Measurements from ENCODE around the gene MRPL9.

MRPL9 gene

DNA sequence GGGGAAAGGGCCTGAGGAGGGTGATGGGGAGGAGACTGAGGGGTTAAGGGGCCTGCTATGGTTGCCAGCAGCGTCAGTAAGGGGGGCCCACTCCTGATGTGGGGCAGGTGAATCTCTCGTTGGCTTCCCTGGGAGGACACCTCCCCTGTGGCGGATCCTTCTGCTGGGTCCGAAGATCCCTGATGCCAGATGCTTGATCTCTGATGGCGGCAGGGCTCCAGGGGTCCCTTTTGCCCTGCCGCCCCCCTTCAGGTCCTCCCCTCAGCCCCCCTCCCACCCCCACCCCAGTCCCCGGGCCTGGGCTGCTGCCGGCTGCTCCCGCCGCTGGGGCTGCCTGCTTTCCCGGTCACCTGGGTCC lies 46.9 kb downstream of the MRPL9 start:
- TF ChIP-seq, protein P1, sequence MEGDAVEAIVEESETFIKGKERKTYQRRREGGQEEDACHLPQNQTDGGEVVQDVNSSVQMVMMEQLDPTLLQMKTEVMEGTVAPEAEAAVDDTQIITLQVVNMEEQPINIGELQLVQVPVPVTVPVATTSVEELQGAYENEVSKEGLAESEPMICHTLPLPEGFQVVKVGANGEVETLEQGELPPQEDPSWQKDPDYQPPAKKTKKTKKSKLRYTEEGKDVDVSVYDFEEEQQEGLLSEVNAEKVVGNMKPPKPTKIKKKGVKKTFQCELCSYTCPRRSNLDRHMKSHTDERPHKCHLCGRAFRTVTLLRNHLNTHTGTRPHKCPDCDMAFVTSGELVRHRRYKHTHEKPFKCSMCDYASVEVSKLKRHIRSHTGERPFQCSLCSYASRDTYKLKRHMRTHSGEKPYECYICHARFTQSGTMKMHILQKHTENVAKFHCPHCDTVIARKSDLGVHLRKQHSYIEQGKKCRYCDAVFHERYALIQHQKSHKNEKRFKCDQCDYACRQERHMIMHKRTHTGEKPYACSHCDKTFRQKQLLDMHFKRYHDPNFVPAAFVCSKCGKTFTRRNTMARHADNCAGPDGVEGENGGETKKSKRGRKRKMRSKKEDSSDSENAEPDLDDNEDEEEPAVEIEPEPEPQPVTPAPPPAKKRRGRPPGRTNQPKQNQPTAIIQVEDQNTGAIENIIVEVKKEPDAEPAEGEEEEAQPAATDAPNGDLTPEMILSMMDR (IDR thresholded peaks at IDR 0.05; ENCODE audit: extremely low read depth, insufficient read depth, missing control alignments), result no peak
- DNase-seq (ENCODE audit: low spot score), result no peak
- in situ Hi-C loops (cut with MboI; ENCODE audit: low pct_unique_long_range_greater_than_20kb, low sequenced_read_pairs, unreplicated experiment), result no loop called here

DNA sequence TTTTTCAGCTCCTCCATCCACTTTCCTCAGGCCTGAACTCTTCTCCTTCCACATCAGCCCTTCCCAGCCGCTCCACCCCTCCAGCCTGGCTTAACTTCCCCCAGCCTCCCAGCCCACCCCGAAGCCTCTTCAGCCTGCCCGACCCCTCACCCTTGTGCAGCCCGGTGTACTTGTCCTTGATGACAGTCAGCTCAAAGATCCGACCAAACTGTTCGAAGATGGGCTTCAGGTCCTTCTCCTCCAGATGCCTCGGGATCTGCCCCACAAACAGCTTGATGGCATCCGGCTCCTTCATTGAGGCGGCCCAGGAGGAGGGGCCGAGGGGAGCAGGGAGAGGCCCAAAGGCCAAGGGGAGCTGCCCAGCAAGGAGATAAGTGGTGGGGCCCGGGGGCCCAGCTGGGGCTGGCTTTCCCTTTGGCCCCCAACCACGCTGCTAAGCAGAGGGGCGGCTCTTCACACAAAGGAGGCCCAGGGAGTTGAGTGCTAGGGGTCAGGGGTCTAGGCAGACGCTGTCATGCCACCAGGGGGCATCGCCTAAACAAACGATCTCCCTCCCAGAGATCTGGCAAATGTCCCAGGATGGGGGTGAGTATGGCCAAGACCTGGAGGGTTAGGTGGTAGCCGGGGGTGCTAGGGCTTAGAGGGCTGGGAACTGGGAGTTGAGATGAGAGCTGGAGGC lies 47.4 kb downstream of the MRPL9 start:
- no peak for DNase-seq (ENCODE audit: low spot score)
- TF ChIP-seq, protein P1 (IDR thresholded peaks at IDR 0.05; ENCODE audit: extremely low read depth, insufficient read depth, missing control alignments), result no peak
- in situ Hi-C loops (cut with MboI; ENCODE audit: low pct_unique_long_range_greater_than_20kb, low sequenced_read_pairs, unreplicated experiment), result no loop called here

DNA sequence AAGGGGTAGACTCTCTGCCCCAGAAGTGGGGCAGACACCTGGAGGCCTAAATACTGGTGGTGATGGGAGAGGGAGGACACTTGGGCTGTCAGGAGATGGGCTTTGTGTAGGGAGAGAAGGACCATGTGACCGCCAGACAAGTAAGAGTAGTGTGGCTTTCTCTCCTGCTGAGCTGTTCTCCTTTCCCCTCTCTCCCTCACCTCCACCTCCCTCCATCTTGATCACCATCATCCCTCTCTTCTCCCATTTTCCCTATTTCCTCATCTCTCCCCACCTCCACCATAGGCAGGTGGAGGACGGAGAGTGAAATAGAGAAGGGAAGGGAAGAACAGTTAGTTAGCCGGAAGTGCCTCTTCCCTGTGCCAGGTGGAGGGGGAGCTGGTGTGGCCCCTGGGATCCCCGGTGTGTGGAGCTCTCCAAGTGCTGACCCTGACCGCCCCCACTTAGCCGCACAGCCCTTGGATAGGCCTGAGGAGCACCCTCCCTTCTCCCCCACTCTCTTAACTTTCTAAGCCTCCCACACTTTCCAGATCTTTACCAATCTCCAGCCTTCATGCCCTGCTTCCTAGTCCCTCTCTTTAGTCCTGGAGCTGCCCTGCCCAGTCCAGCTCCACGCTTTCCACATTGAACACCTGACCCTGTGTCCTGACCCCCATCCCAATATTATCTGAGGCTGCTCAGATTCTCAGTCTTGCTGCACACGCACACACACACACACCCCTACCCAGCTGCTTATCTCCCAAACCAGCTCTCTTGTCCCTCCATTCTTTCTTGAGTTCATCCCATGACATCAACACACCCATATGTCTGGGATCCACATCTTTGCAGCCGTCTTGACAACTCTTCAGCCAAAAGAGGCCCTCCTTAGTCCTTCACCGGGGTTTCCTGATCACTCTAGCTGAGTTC lies 48.2 kb downstream of the MRPL9 start:
- no peak for DNase-seq (ENCODE audit: low spot score)
- TF ChIP-seq, protein P1 (IDR thresholded peaks at IDR 0.05; ENCODE audit: extremely low read depth, insufficient read depth, missing control alignments), result no peak
- in situ Hi-C loops (cut with MboI; ENCODE audit: low pct_unique_long_range_greater_than_20kb, low sequenced_read_pairs, unreplicated experiment), result no loop called here

DNA sequence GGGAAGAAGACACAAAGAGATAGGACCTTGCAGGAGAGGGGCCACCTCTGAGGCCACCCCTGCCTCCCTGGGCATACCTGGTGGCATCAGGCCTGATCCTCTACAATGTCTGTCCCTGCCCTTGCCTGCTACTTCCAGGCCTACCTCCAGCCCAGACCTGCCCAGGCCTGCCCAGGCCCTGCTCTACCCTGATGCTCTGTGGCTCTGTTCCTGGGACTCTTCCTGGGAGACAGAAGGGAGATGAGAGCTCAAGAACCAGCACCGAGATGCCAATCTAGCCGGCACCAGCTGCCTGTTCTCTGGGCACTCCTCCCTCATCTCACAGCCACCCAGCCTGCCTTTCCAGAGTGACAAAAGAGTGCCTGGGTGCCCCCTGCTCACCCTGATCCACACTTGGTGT lies 49.4 kb downstream of the MRPL9 start:
- no peak for DNase-seq (ENCODE audit: low spot score)
- TF ChIP-seq, protein P1 (IDR thresholded peaks at IDR 0.05; ENCODE audit: extremely low read depth, insufficient read depth, missing control alignments), result no peak
- in situ Hi-C loops (cut with MboI; ENCODE audit: low pct_unique_long_range_greater_than_20kb, low sequenced_read_pairs, unreplicated experiment), result no loop called here

DNA sequence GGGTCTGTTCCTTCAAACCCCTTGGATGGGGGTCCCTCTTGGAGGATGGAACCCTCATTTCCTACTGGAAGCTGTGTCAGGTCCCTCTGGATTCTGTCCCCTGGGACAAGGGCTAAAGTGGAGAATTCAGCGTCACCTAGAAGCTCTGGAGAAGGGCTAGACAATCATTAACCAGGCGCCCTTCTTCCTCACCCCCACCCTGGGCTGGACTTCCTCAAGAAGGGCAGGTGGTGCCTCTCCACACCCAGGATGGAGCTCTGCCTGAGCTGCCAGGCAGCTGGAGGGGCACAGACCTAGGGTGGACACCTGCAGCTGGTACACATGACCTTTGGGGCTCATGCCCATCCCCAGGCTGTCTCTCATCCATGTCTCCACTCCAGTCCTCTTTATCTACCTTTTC lies 50.3 kb downstream of the MRPL9 start:
- in situ Hi-C loops (cut with MboI; ENCODE audit: low pct_unique_long_range_greater_than_20kb, low sequenced_read_pairs, unreplicated experiment), result no loop called here

DNA sequence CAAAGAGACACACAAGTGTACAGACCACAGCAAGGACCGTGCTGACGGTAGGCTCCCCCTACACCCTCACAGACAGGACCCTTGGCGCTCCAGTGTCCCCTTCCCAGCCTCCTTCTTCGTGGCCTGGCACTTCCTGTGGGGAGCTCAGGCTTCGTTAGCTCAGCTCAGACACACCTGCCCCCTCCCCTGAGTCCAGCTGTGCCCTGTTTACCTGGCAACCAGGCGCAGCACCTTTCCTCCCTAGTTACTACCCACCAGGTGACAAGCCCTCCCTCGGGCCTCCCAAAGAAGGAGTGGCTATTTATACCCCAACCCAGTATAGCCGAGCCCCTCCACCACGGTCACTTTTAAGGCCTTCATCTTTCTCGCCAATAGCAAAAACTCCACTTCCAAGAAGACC lies 51.3 kb downstream of the MRPL9 start:
- no peak for DNase-seq (ENCODE audit: low spot score)
- TF ChIP-seq, protein P1 (IDR thresholded peaks at IDR 0.05; ENCODE audit: extremely low read depth, insufficient read depth, missing control alignments), result no peak
- in situ Hi-C loops (cut with MboI; ENCODE audit: low pct_unique_long_range_greater_than_20kb, low sequenced_read_pairs, unreplicated experiment), result no loop called here

More for the DNA sequence above, 50.3 kb downstream of the MRPL9 start:
- TF ChIP-seq, protein P1 (IDR thresholded peaks at IDR 0.05; ENCODE audit: extremely low read depth, insufficient read depth, missing control alignments), result no peak
- no peak for DNase-seq (ENCODE audit: low spot score)

Data from GM13977 (cell line).